Kidney glomerular epithelial cell (primary cell): ENCODE measurements around the gene SH3TC2.

Experiments used
- DNase-seq: peaks from one replicate; lab custom pipeline; 2025; lab: John Stamatoyannopoulos, UW

SH3TC2 gene

GRCh38 chr5:149028161-149028560 lies 34.7 kb downstream of the SH3TC2 start:
- DNase-seq = no peak

GRCh38 chr5:149027636-149028035 lies 35.2 kb downstream of the SH3TC2 start:
- DNase-seq = no peak

GRCh38 chr5:149024943-149025342 lies 37.9 kb downstream of the SH3TC2 start:
- DNase-seq = no peak

GRCh38 chr5:149024477-149024876 lies 38.4 kb downstream of the SH3TC2 start:
- no peak for DNase-seq

- DNase-seq = no peak
These were observed 40.7 kb downstream of the SH3TC2 start for GRCh38 chr5:149022200-149022599.

- no peak for DNase-seq
These were observed 43.2 kb downstream of the SH3TC2 start for GRCh38 chr5:149019679-149020078.

- DNase-seq = no peak
These were observed 43.9 kb downstream of the SH3TC2 start for GRCh38 chr5:149018909-149019443.

GRCh38 chr5:149017636-149018035 lies 45.2 kb downstream of the SH3TC2 start:
- DNase-seq = no peak

- no peak for DNase-seq
These were observed 47.3 kb downstream of the SH3TC2 start for GRCh38 chr5:149015561-149015960.

- DNase-seq = no peak
These were observed 47.7 kb downstream of the SH3TC2 start for GRCh38 chr5:149015126-149015525.

- no peak for DNase-seq
These were observed 48.3 kb downstream of the SH3TC2 start for GRCh38 chr5:149014571-149015031.

- DNase-seq = no peak
These were observed 49.1 kb downstream of the SH3TC2 start for GRCh38 chr5:149013796-149014195.

GRCh38 chr5:149012350-149012749 lies 50.5 kb downstream of the SH3TC2 start:
- no peak for DNase-seq

- DNase-seq = no peak
These were observed 51.1 kb downstream of the SH3TC2 start for GRCh38 chr5:149011728-149012127.

- no peak for DNase-seq
These were observed 51.8 kb downstream of the SH3TC2 start for GRCh38 chr5:149011084-149011483.

GRCh38 chr5:149007174-149007573 lies 55.7 kb downstream of the SH3TC2 start:
- no peak for DNase-seq

GRCh38 chr5:149006426-149006825 lies 56.4 kb downstream of the SH3TC2 start:
- no peak for DNase-seq

GRCh38 chr5:149005077-149005892 lies 57.6 kb downstream of the SH3TC2 start:
- no peak for DNase-seq

- no peak for DNase-seq
These were observed 58.3 kb downstream of the SH3TC2 start for GRCh38 chr5:149004559-149004958.

- DNase-seq = peak; percentile 60
These were observed 59.8 kb downstream of the SH3TC2 start for GRCh38 chr5:149002761-149003689.

- DNase-seq = peak; percentile 100
These were observed 60.8 kb downstream of the SH3TC2 start for GRCh38 chr5:149002053-149002452.

GRCh38 chr5:149001162-149001561 lies 61.7 kb downstream of the SH3TC2 start:
- DNase-seq = no peak

GRCh38 chr5:148999741-149000140 lies 63.1 kb downstream of the SH3TC2 start:
- no peak for DNase-seq
